Naive thymus-derived CD4-positive, alpha-beta T cell (primary cell): ENCODE results near the gene NDE1. TPM values are rescaled to one million over a fixed set of nuclear protein-coding genes. Genes with fewer than 3 reads are reported as not detected.

ENCODE experiments used
- ATAC-seq: fragments of 150-1000 bp; cut with Tn5 transposase; 2 replicates; pipeline ENCODE4 v1.10.0; 2021; ENCODE audit warnings: mild to moderate bottlenecking, moderate library complexity
- CTCF ChIA-PET: fragments of 350-600 bp; sonication (Branson Sonifier 250); formaldehyde crosslinking; loops from one replicate; lab custom pipeline; 2021; ENCODE audit warnings: antibody characterized with exemption; lab: Charles Lee
- POLR2A ChIA-PET: fragments of 350-600 bp; sonication (Branson Sonifier 250); formaldehyde crosslinking; loops from one replicate; lab custom pipeline; 2021; ENCODE audit warnings: antibody characterized with exemption, inconsistent platforms; lab: Charles Lee
- DNase-seq, 9 donors: peaks; one replicate each; pipeline versions ENCODE4 v3.0.0 to v3.0.0-alpha.2; 2020 to 2022; ENCODE audit warnings: mixed read lengths in 1 of 9
- H3K27ac ChIP-seq: one replicate; pipeline ENCODE4 v1.7.0; 2013; ENCODE audit warnings: mild to moderate bottlenecking, low read depth, low read length, moderate library complexity
- H3K27me3 ChIP-seq, 2 donors: one replicate each; pipeline ENCODE4 v1.7.0; 2013; ENCODE audit warnings: low read length in 2 of 2, mild to moderate bottlenecking in 2 of 2, moderate library complexity in 2 of 2; ENCODE audit not compliant: control insufficient read depth in 2 of 2, insufficient read depth in 2 of 2
- H3K36me3 ChIP-seq, 3 experiments: 1 replicate in 2 of 3; 2 replicates in 1 of 3; pipeline ENCODE4 v1.7.0; 2013; ENCODE audit warnings: low read length in 3 of 3, mild to moderate bottlenecking in 3 of 3, moderate library complexity in 1 of 3; ENCODE audit not compliant: insufficient read depth in 3 of 3, control insufficient read depth in 2 of 3
- H3K4me1 ChIP-seq, 2 donors: one replicate each; pipeline ENCODE4 v1.7.0; 2013; ENCODE audit warnings: low read length in 2 of 2, mild to moderate bottlenecking in 2 of 2, moderate library complexity in 1 of 2; ENCODE audit not compliant: control insufficient read depth in 2 of 2, insufficient read depth in 2 of 2
- H3K4me3 ChIP-seq: 2 replicates; pipeline ENCODE4 v1.7.0; 2013; ENCODE audit warnings: mild to moderate bottlenecking, low read length
- H3K9me3 ChIP-seq, 3 experiments: 1 replicate in 2 of 3; 2 replicates in 1 of 3; pipeline ENCODE4 v1.7.0; 2013; ENCODE audit warnings: low read length in 3 of 3; ENCODE audit not compliant: control insufficient read depth in 2 of 3
- H3K27ac Mint-ChIP-seq, 9 donors: one replicate each; pipeline ENCODE4 v1.8.0; 2020 to 2022; ENCODE audit warnings: mixed read lengths in 9 of 9, mild to moderate bottlenecking in 8 of 9, moderate library complexity in 5 of 9, inconsistent platforms in 2 of 9
- H3K27me3 Mint-ChIP-seq, 5 donors: one replicate each; pipeline ENCODE4 v1.8.0; 2021 to 2022; ENCODE audit warnings: mixed read lengths in 5 of 5, mild to moderate bottlenecking in 1 of 5
- H3K36me3 Mint-ChIP-seq, 5 donors: one replicate each; pipeline ENCODE4 v1.8.0; 2020 to 2022; ENCODE audit warnings: mixed read lengths in 5 of 5, mild to moderate bottlenecking in 3 of 5, inconsistent platforms in 1 of 5
- H3K4me1 Mint-ChIP-seq, 7 donors: one replicate each; pipeline ENCODE4 v1.8.0; 2020 to 2022; ENCODE audit warnings: mixed read lengths in 7 of 7, mild to moderate bottlenecking in 3 of 7, inconsistent platforms in 1 of 7
- H3K4me3 Mint-ChIP-seq, 10 donors: one replicate each; pipeline ENCODE4 v1.8.0; 2020 to 2022; ENCODE audit warnings: mild to moderate bottlenecking in 10 of 10, mixed read lengths in 10 of 10, moderate library complexity in 6 of 10, inconsistent platforms in 2 of 10
- H3K9me3 Mint-ChIP-seq, 11 donors: one replicate each; pipeline ENCODE4 v1.8.0; 2020 to 2022; ENCODE audit warnings: mixed read lengths in 11 of 11, mild to moderate bottlenecking in 4 of 11, inconsistent platforms in 1 of 11, moderate library complexity in 1 of 11
- intact Hi-C, 2 donors: fragments of 100-400 bp; cut with micrococcal nuclease; formaldehyde crosslinking; loops; one replicate each; pipeline ENCODE4 v1.15.1; 2023
- polyA plus RNA-seq, 2 donors: library from polyadenylated mRNA; unstranded; fragments of 300-500 nt; fragmentation: Illumina TruSeq; gene quantifications; one replicate each; pipeline ENCODE4 v1.2.3, GENCODE V29; 2021
- total RNA-seq, 6 experiments: library from RNA in 5 of 6; stranded (reverse) in 5 of 6; gene quantifications; 1 replicate in 5 of 6; 2 replicates in 1 of 6; pipeline ENCODE4 v1.2.3 and lab custom pipeline; 2021 to 2026

The NDE1 gene
- total and polyA plus RNA-seq, 7 experiments from 2014 or later = 34.9 to 128 (median 101) TPM

DNA sequence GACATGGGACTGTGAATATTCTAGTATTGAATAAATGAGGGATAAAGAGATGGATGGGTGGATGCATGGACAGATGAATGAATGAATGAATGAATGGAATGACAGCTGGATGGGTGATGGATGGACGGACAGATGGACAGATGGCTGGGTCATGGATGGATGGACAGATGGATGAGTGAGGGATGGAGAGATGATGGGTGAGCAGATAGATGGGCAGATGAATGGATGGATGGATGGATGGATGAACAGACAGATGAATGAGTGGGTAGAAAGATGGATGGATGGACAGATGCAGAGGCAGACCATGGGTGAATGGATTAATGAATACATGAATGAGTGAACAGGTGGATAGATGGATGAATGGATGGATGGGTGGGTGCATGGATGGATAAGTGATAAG lies 110.1 kb downstream of the NDE1 start:
- intact Hi-C loops = no loop called here

DNA sequence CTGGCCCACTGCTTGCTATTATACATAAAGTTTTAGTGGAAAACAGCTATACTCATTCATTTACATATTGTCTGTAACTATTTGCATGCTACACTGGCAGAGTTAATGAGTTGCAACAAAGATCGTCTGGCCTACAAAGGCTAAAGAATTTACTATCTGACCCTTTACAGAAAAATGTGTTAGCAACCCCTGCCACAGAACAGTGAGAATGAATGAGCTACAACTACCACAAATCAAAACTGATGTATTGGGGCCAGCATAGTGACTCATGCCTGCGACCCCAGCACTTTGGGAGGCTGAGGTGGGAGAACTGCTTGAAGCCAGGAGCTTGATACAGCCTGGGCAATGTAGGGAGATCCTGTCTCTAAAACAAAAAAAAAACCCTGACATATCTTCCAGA lies 114.1 kb downstream of the NDE1 start:
- ATAC-seq = no peak
- intact Hi-C loops = no loop called here
- H3K27ac ChIP-seq = no peak overlapping the region
- peaks cover 0 to 8% (median 0%) of the 10 kb centered on the region in 11 donors for H3K9me3 Mint-ChIP-seq
- H3K27ac Mint-ChIP-seq = no peak overlapping the region
- CTCF ChIA-PET = no interaction called here
- DNase-seq = no peak
- H3K9me3 ChIP-seq = no peaks in the 10 kb centered on the region
- H3K4me1 ChIP-seq = no peaks in the 10 kb centered on the region
- no peak overlapping the region for H3K4me3 Mint-ChIP-seq
- H3K36me3 ChIP-seq = no peaks in the 10 kb centered on the region
- peaks cover 0 to 6% (median 0%) of the 10 kb centered on the region in 5 donors for H3K36me3 Mint-ChIP-seq
- peaks cover 0 to 20% (median 13%) of the 10 kb centered on the region in 5 donors for H3K27me3 Mint-ChIP-seq
- POLR2A ChIA-PET = interaction anchor here (0.6 kb wide), 1 partner anchor 119 kb away, joined by 3 read pairs; no protein-coding TSS in a partner anchor
- no peak overlapping the region for H3K4me3 ChIP-seq
- H3K4me1 Mint-ChIP-seq = peaks cover 0 to 2% (median 0%) of the 10 kb centered on the region in 7 donors
- no peaks in the 10 kb centered on the region for H3K27me3 ChIP-seq

More for the DNA sequence above, 110.1 kb downstream of the NDE1 start:
- DNase-seq (no peak), ATAC-seq (no peak)
- no peak overlapping the region for H3K27ac Mint-ChIP-seq
- peaks cover 3 to 19% (median 7%) of the 10 kb centered on the region in 5 donors for H3K27me3 Mint-ChIP-seq
- Histone ChIP-seq H3K36me3 (no peaks in the 10 kb centered on the region), H3K27me3 (no peaks in the 10 kb centered on the region), H3K9me3 (no peaks in the 10 kb centered on the region), H3K4me1 (no peaks in the 10 kb centered on the region), H3K27ac (no peak overlapping the region), H3K4me3 (no peak overlapping the region)
- ChIA-PET POLR2A (no interaction called here), CTCF (no interaction called here)
- peak overlapping the region in 1 of 10 donors; percentile 55 for H3K4me3 Mint-ChIP-seq
- no peaks in the 10 kb centered on the region for H3K9me3 Mint-ChIP-seq
- H3K36me3 Mint-ChIP-seq = peaks cover 0 to 6% (median 0%) of the 10 kb centered on the region in 5 donors
- peaks cover 0 to 9% (median 0%) of the 10 kb centered on the region in 7 donors for H3K4me1 Mint-ChIP-seq

DNA sequence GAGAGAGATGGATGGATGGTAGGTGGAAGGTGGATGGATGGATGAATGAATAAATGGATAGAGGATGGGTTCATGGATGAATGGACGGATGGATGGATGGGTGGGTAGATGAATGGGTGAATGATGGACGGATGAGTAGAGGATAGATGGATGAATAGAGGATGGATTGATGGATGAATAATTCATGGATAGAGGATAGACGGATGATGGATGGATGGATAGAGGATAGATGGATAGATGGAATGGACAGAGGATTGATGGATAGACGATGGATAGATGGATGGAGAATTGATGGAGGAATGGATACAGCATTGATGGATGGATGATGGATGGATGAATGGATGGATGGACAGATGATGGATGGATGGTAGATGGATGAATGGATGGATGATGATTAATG lies 115.1 kb downstream of the NDE1 start:
- Histone ChIP-seq H3K4me1 (no peaks in the 10 kb centered on the region), H3K36me3 (no peaks in the 10 kb centered on the region), H3K27me3 (no peaks in the 10 kb centered on the region), H3K4me3 (no peak overlapping the region), H3K27ac (no peak overlapping the region), H3K9me3 (no peaks in the 10 kb centered on the region)
- CTCF ChIA-PET = interaction anchor here (2.0 kb wide), 1 partner anchor 363 kb away, joined by 6 read pairs; no protein-coding TSS in a partner anchor
- no peak for ATAC-seq
- H3K27ac Mint-ChIP-seq = peak overlapping the region in 2 of 9 donors; percentile 41 to 70
- H3K4me1 Mint-ChIP-seq = peaks cover 0 to 2% (median 0%) of the 10 kb centered on the region in 7 donors
- H3K36me3 Mint-ChIP-seq = peaks cover 0 to 4% (median 0%) of the 10 kb centered on the region in 5 donors
- POLR2A ChIA-PET = no interaction called here
- peaks cover 0 to 8% (median 0%) of the 10 kb centered on the region in 11 donors for H3K9me3 Mint-ChIP-seq
- intact Hi-C loops = no loop called here
- DNase-seq = no peak
- H3K4me3 Mint-ChIP-seq = no peak overlapping the region
- peaks cover 0 to 15% (median 9%) of the 10 kb centered on the region in 5 donors for H3K27me3 Mint-ChIP-seq

DNA sequence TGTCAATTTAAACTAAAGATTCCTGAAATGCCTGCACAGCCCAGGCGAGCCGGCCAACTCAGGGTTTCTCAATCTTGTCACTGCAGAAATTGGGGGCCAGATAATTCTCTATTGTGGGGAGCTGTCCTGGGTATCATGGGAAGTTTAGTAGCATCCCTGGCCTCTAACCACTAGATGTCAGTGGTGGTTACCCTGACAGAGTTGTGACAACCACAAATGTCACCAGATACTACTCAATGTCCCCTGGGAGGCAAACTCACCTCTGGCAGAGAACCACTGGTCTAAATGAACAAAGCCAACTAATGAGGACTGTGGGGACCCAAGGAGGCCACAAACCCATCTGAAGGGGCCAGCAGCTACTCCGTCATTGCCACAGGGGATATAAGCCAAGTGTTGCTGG lies 115.8 kb downstream of the NDE1 start:
- peaks cover 0 to 4% (median 0%) of the 10 kb centered on the region in 5 donors for H3K36me3 Mint-ChIP-seq
- intact Hi-C loops = loop anchor here in 1 of 2 donors (1.0 kb wide), 3 partner anchors 56 to 429 kb away; no protein-coding TSS in a partner anchor
- H3K27me3 ChIP-seq = no peaks in the 10 kb centered on the region
- no peak overlapping the region for H3K4me3 ChIP-seq
- ChIA-PET POLR2A (no interaction called here), CTCF (interaction anchor here (2.0 kb wide), 1 partner anchor 362 kb away, joined by 6 read pairs; no protein-coding TSS in a partner anchor)
- H3K4me1 ChIP-seq = no peaks in the 10 kb centered on the region
- no peaks in the 10 kb centered on the region for H3K9me3 ChIP-seq
- no peaks in the 10 kb centered on the region for H3K36me3 ChIP-seq
- H3K4me3 Mint-ChIP-seq = no peak overlapping the region
- H3K27me3 Mint-ChIP-seq = peaks cover 0 to 11% (median 6%) of the 10 kb centered on the region in 5 donors
- H3K9me3 Mint-ChIP-seq = peaks cover 0 to 8% (median 0%) of the 10 kb centered on the region in 11 donors
- H3K4me1 Mint-ChIP-seq = peaks cover 0 to 2% (median 0%) of the 10 kb centered on the region in 7 donors
- H3K27ac Mint-ChIP-seq = no peak overlapping the region
- H3K27ac ChIP-seq = no peak overlapping the region
- DNase-seq (peak in 6 of 9 donors; percentile 23 to 40 (median 32)), ATAC-seq (peak; percentile 83)

DNA sequence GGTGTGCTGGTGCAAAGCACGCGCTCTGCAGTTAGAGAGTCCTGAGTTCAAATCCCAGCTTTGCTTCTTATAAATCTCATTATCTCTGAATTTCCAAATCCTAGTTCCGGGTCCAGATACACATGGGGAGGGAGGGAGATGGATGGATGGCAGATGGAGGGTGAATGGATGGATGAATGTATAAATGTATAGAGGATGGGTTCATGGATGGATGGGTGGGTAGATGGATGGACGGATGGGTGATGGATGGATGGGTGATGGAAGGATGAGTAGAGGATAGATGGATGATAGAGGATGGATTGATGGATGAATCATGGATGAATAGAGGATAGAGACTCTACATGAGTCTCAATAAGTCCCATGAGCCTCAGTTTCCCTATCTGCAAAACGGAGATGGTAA lies 116.9 kb downstream of the NDE1 start:
- H3K9me3 ChIP-seq = no peaks in the 10 kb centered on the region
- CTCF ChIA-PET = interaction anchor here (2.0 kb wide), 1 partner anchor 361 kb away, joined by 6 read pairs; no protein-coding TSS in a partner anchor
- POLR2A ChIA-PET = no interaction called here
- ATAC-seq (no peak), DNase-seq (no peak)
- Mint-ChIP-seq H3K4me3 (no peak overlapping the region), H3K9me3 (peaks cover 0 to 8% (median 0%) of the 10 kb centered on the region in 11 donors), H3K27ac (no peak overlapping the region), H3K27me3 (peaks cover 0 to 11% (median 6%) of the 10 kb centered on the region in 5 donors), H3K4me1 (peaks cover 0 to 2% (median 0%) of the 10 kb centered on the region in 7 donors), H3K36me3 (peaks cover 0 to 4% (median 0%) of the 10 kb centered on the region in 5 donors)
- H3K36me3 ChIP-seq = no peaks in the 10 kb centered on the region
- no peaks in the 10 kb centered on the region for H3K27me3 ChIP-seq
- intact Hi-C loops = loop anchor here in 1 of 2 donors (1.0 kb wide), 3 partner anchors 55 to 428 kb away; no protein-coding TSS in a partner anchor
- no peak overlapping the region for H3K4me3 ChIP-seq
- H3K4me1 ChIP-seq = no peaks in the 10 kb centered on the region
- no peak overlapping the region for H3K27ac ChIP-seq

DNA sequence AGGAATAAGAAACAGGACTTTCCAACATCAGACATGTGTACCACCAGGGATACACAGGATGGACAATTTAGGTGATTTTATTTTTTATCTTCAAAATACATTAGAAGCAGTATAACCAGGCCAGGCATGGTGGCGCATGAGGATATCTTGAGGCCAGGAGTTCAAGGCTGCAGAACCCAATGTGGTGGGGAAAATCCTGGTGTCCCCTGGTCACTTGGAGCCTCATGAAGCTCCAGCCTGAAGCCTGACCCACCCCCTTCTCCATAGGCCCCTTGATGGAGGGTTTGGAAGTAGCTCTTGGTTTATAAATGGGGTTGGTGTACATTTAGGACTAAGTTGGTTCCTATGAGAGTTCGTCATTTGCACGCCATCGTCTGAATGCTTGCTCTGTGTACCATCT lies 118.2 kb downstream of the NDE1 start:
- no peak overlapping the region for H3K27ac Mint-ChIP-seq
- intact Hi-C loops = no loop called here
- H3K27ac ChIP-seq = no peak overlapping the region
- no peaks in the 10 kb centered on the region for H3K27me3 ChIP-seq
- no peaks in the 10 kb centered on the region for H3K36me3 ChIP-seq
- H3K4me1 Mint-ChIP-seq = peaks cover 0 to 2% (median 0%) of the 10 kb centered on the region in 7 donors
- ChIA-PET POLR2A (no interaction called here), CTCF (no interaction called here)
- no peak overlapping the region for H3K4me3 Mint-ChIP-seq
- no peaks in the 10 kb centered on the region for H3K4me1 ChIP-seq
- H3K4me3 ChIP-seq = no peak overlapping the region
- peaks cover 0 to 4% (median 0%) of the 10 kb centered on the region in 5 donors for H3K36me3 Mint-ChIP-seq
- no peak for DNase-seq
- ATAC-seq = no peak
- no peaks in the 10 kb centered on the region for H3K9me3 ChIP-seq
- H3K27me3 Mint-ChIP-seq = peaks cover 0 to 6% (median 6%) of the 10 kb centered on the region in 5 donors
- H3K9me3 Mint-ChIP-seq = peaks cover 0 to 8% (median 0%) of the 10 kb centered on the region in 11 donors
